HepG2 (cell line): ENCODE results near the gene CDC42SE1. TPM values are rescaled to one million over a fixed set of nuclear protein-coding genes. Genes with fewer than 3 reads are reported as not detected.

Experiments used
- ATAC-seq: fragments of 200-7000 bp; cut with Tn5 transposase; 3 replicates; pipeline ENCODE4 v1.9.1; 2020; ENCODE audit warnings: mild to moderate bottlenecking, moderate library complexity
- BruUV-seq: library from RNA; stranded (reverse); fragments of 400-500 nt; replicated peaks from 2 replicates; lab custom pipeline; 2021; lab: Mats Ljungman, UMichigan
- CTCF ChIA-PET: fragments of 300-600 bp; formaldehyde crosslinking; extraction: SDS; loops from one replicate; lab custom pipeline; 2021; ENCODE audit warnings: low total read pairs, inconsistent platforms, low intra/inter-chr PET ratio; lab: Yijun Ruan, JAX
- POLR2A ChIA-PET: fragments of 350-600 bp; sonication (Branson Sonifier 250); formaldehyde crosslinking; loops from one replicate; lab custom pipeline; 2020; ENCODE audit warnings: antibody characterized with exemption, inconsistent platforms; lab: Yijun Ruan, JAX
- DNase-seq: peaks from one replicate; pipeline ENCODE4 v3.0.0-alpha.2; 2015; ENCODE audit warnings: low spot score
- FAIRE-seq: peaks from 3 replicates; lab custom pipeline; 2011; peaks lifted over from hg19 to GRCh38; lab: Jason Lieb, UNC
- H2AFZ ChIP-seq: one replicate; pipeline ENCODE4 v1.6.1; 2011; ENCODE audit warnings: low read length, inconsistent platforms
- H3K27ac ChIP-seq: fragments of 300-600 bp; 3 replicates; pipeline ENCODE4 v1.8.0; 2011; ENCODE audit warnings: mixed run types, mild to moderate bottlenecking, mixed read lengths, low read length, inconsistent platforms; ENCODE audit not compliant: insufficient read depth; ENCODE audit errors: extremely low read length
- H3K27me3 ChIP-seq, 2 experiments: fragments of 200-600 bp in 1 of 2; 2 replicates in 1 of 2; 3 replicates in 1 of 2; pipeline versions ENCODE4 v1.6.0 to v1.8.0; 2011; ENCODE audit warnings: low read length in 2 of 2, mild to moderate bottlenecking in 2 of 2, moderate library complexity in 2 of 2, inconsistent platforms in 1 of 2; ENCODE audit not compliant: insufficient read depth in 2 of 2, control insufficient read depth in 1 of 2
- H3K36me3 ChIP-seq, 2 experiments: fragments of 200-600 bp in 1 of 2; replicated peaks in 1 of 2; 2 replicates in 1 of 2; 3 replicates in 1 of 2; pipeline versions ENCODE4 v1.5.1 to v1.8.0; 2011; ENCODE audit warnings: low read length in 2 of 2, inconsistent platforms in 1 of 2; ENCODE audit not compliant: insufficient read depth in 2 of 2, control insufficient read depth in 1 of 2
- H3K4me1 ChIP-seq: 2 replicates; pipeline ENCODE4 v1.5.1; 2012; ENCODE audit warnings: low read length, inconsistent platforms; ENCODE audit not compliant: insufficient read depth
- H3K4me2 ChIP-seq: 2 replicates; pipeline ENCODE4 v1.6.0; 2011; ENCODE audit warnings: low read depth, low read length, inconsistent platforms
- H3K4me3 ChIP-seq, 3 experiments: fragments of 200-600 bp in 1 of 3; sonication (generic), shearing (Covaris generic) in 1 of 3; replicated peaks in 1 of 3; 2 replicates each; pipeline ENCODE4 v1.5.1; 2011 to 2016; ENCODE audit warnings: low read length in 3 of 3, inconsistent platforms in 2 of 3, low read depth in 2 of 3, mild to moderate bottlenecking in 2 of 3, control low read depth in 1 of 3, mixed read lengths in 1 of 3; ENCODE audit not compliant: insufficient read depth in 1 of 3
- H3K79me2 ChIP-seq: one replicate; pipeline ENCODE4 v1.6.1; 2011; ENCODE audit warnings: low read length, inconsistent platforms; ENCODE audit not compliant: insufficient read depth
- H3K9ac ChIP-seq: 2 replicates; pipeline ENCODE4 v1.6.0; 2011; ENCODE audit warnings: mild to moderate bottlenecking, low read depth, low read length, inconsistent platforms; ENCODE audit not compliant: insufficient read depth
- H3K9me3 ChIP-seq: 2 replicates; pipeline ENCODE4 v1.5.1; 2012; ENCODE audit warnings: mild to moderate bottlenecking, low read length
- H4K20me1 ChIP-seq: 2 replicates; pipeline ENCODE4 v1.6.0; 2011; ENCODE audit warnings: inconsistent platforms, mild to moderate bottlenecking, low read length, moderate library complexity; ENCODE audit not compliant: insufficient read depth
- BHLHE40 ChIP-seq: IDR thresholded peaks from 2 replicates; pipeline ENCODE4 v1.6.1; 2011; ENCODE audit warnings: low read length, improper control_type of control experiment
- CHCHD3 ChIP-seq: sonication (generic); formaldehyde crosslinking; IDR thresholded peaks from 2 replicates; pipeline ENCODE4 v1.8.0; 2022; ENCODE audit warnings: mild to moderate bottlenecking, missing genetic modification reagents, moderate library complexity
- HNF1A ChIP-seq, 2 experiments: sonication (generic) in 1 of 2; formaldehyde crosslinking in 1 of 2; IDR thresholded peaks; 2 replicates each; pipeline versions ENCODE4 v1.4.0 to v1.6.1; 2016 to 2020; ENCODE audit warnings: borderline replicate concordance in 1 of 2, low read depth in 1 of 2, mild to moderate bottlenecking in 1 of 2, missing genetic modification reagents in 1 of 2
- MAFK ChIP-seq, 2 experiments: IDR thresholded peaks in 1 of 2; conservative IDR thresholded peaks in 1 of 2; 2 replicates each; pipeline ENCODE4 v1.6.1; 2011; ENCODE audit warnings: improper control_type of control experiment in 2 of 2, low read length in 2 of 2
- PAX8 ChIP-seq: sonication (generic); formaldehyde crosslinking; IDR thresholded peaks from 2 replicates; pipeline ENCODE4 v1.8.0; 2022; ENCODE audit warnings: mild to moderate bottlenecking, missing genetic modification reagents, borderline replicate concordance
- ZBTB38 ChIP-seq: sonication (generic); formaldehyde crosslinking; IDR thresholded peaks from 2 replicates; pipeline ENCODE4 v1.5.1; 2020; ENCODE audit warnings: mild to moderate bottlenecking, missing genetic modification reagents
- ZFP36L2 ChIP-seq: sonication (generic); formaldehyde crosslinking; IDR thresholded peaks from 2 replicates; pipeline ENCODE4 v1.4.0; 2020; ENCODE audit warnings: missing genetic modification reagents
- ZMYM2 ChIP-seq: sonication (generic); formaldehyde crosslinking; IDR thresholded peaks from 2 replicates; pipeline ENCODE4 v1.8.0; 2022; ENCODE audit warnings: mild to moderate bottlenecking, missing genetic modification reagents
- ZNF282 ChIP-seq: fragments of 450-650 bp; IDR thresholded peaks from 2 replicates; pipeline ENCODE4 v1.6.1; 2018; ENCODE audit not compliant: partially characterized antibody
- ZNF576 ChIP-seq: sonication (generic); formaldehyde crosslinking; IDR thresholded peaks from 2 replicates; pipeline ENCODE4 v1.4.0; 2020; ENCODE audit warnings: mild to moderate bottlenecking, missing genetic modification reagents
- in situ Hi-C: cut with HindIII; loops from 2 replicates; pipeline ENCODE4 v1.10.0; 2017; ENCODE audit warnings: low pct_unique_long_range_greater_than_20kb; ENCODE audit not compliant: extremely low pct_ligation_motif_present
- intact Hi-C: fragments of 100-400 bp; cut with micrococcal nuclease; formaldehyde crosslinking; loops from one replicate; pipeline ENCODE4 v1.10.0; 2022; ENCODE audit not compliant: unreplicated experiment
- polyA plus RNA-seq, 8 experiments: library from polyadenylated mRNA; depleted of rRNA in 3 of 8; stranded (reverse) in 7 of 8; unstranded in 1 of 8; fragments of >200 nt; fragmentation: Illumina TruSeq in 4 of 8; extraction: Trizol in 4 of 8; gene quantifications; 2 replicates each; pipeline versions ENCODE4 v1.2.1 to v1.2.3, GENCODE V29; 2011 to 2016; ENCODE audit warnings: low read depth in 4 of 8, missing spikeins in 1 of 8, mixed read lengths in 1 of 8; ENCODE audit not compliant: insufficient read depth in 1 of 8
- total RNA-seq, 5 experiments: library from RNA; depleted of rRNA; stranded (reverse); fragments of >200 nt; fragmentation: Illumina TruSeq; extraction: Trizol; gene quantifications; 2 replicates each; pipeline ENCODE4 v1.2.3, GENCODE V29; 2016; ENCODE audit warnings: low read depth in 1 of 5

The CDC42SE1 gene
- total and polyA plus RNA-seq, 2 of the 13 experiments (the other 11 are each of a cell fraction or from before 2014, with no cell fraction given), result 17.6 to 17.9 TPM

GRCh38 chr1:151104630-151105029 lies 45.2 kb upstream of the CDC42SE1 start:
- Histone ChIP-seq H3K27me3 (no peaks in the 10 kb centered on the region), H3K4me2 (no peak overlapping the region), H2AFZ (no peak overlapping the region), H3K9me3 (no peaks in the 10 kb centered on the region), H3K4me1 (peaks cover 24% of the 10 kb centered on the region), H4K20me1 (no peaks in the 10 kb centered on the region), H3K9ac (no peak overlapping the region), H3K79me2 (no peaks in the 10 kb centered on the region), H3K36me3 (no peaks in the 10 kb centered on the region), H3K4me3 (no peak overlapping the region), H3K27ac (no peak overlapping the region)
- no peak for ATAC-seq
- in situ Hi-C loops (no loop called here), intact Hi-C loops (no loop called here)
- BruUV-seq, result no TSS peak
- ChIA-PET CTCF (no interaction called here), POLR2A (no interaction called here)
- DNase-seq, result no peak
- FAIRE-seq, result no peak
- TF ChIP-seq HNF1A (IDR thresholded peaks at IDR 0.05; ENCODE audit: low read depth) (no peak), HNF1A (CRISPR knock-in tag; IDR thresholded peaks at IDR 0.05; ENCODE audit: borderline replicate concordance) (no peak), ZFP36L2 (no peak), ZNF282 (no peak), CHCHD3 (CRISPR knock-in tag) (no peak), BHLHE40 (no peak), ZBTB38 (no peak), ZNF576 (CRISPR knock-in tag) (no peak), PAX8 (CRISPR knock-in tag) (no peak), MAFK (conservative IDR thresholded peaks at IDR 0.05 in 1 of 2, IDR thresholded peaks at IDR 0.05 in 1 of 2; ENCODE audit: low read length in 2 of 2) (no peak), ZMYM2 (CRISPR knock-in tag) (no peak)
- TF ChIP-seq, all 625 proteins: peak for 0
